B cell (primary cell): ENCODE data around the gene KNSTRN.

Experiments used
- EZH2 ChIP-seq: IDR thresholded peaks from 2 replicates; pipeline ENCODE4 v1.6.1; 2012; ENCODE audit warnings: borderline replicate concordance, low read depth, mild to moderate bottlenecking, moderate library complexity, low read length; ENCODE audit not compliant: insufficient read depth, poor library complexity, severe bottlenecking
- TF ChIP-seq, protein P1 (sequence below): fragments of 200-600 bp; IDR thresholded peaks from one replicate; pipeline ENCODE4 v1.8.0; 2022; ENCODE audit warnings: antibody characterized with exemption, mild to moderate bottlenecking

DNA sequence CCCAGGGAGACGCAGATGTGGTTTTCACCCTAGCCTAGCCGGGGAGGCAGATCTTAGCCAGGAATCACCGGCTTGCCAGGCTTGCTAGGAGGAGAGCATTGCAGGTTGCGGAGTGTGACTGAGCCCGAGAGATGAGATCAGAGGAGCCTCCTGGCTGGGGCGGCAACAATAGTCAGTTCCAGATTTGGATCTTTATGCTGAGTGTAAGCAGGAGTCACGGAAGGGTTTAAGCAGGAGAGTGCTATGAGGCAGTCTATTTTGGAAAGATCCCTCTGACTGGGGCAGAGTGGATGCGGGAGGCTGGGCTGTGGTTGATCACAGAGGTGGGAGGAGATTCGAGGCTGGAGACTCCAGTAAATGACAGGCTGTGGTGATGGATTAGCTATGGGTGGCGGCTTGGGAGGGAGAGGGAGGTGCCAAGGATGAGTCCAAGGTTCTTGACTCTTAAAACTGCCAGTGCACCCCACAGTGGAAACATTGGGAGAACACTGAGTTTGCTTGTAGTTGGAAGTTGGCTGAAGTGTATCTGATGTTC is 47.8 kb downstream of the KNSTRN start:
- TF ChIP-seq, protein P1, sequence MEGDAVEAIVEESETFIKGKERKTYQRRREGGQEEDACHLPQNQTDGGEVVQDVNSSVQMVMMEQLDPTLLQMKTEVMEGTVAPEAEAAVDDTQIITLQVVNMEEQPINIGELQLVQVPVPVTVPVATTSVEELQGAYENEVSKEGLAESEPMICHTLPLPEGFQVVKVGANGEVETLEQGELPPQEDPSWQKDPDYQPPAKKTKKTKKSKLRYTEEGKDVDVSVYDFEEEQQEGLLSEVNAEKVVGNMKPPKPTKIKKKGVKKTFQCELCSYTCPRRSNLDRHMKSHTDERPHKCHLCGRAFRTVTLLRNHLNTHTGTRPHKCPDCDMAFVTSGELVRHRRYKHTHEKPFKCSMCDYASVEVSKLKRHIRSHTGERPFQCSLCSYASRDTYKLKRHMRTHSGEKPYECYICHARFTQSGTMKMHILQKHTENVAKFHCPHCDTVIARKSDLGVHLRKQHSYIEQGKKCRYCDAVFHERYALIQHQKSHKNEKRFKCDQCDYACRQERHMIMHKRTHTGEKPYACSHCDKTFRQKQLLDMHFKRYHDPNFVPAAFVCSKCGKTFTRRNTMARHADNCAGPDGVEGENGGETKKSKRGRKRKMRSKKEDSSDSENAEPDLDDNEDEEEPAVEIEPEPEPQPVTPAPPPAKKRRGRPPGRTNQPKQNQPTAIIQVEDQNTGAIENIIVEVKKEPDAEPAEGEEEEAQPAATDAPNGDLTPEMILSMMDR = no peak
- TF ChIP-seq EZH2 = no peak
